PFSK-1 (cell line): ENCODE results near the gene WNK2.

Source experiments
- POLR2AphosphoS5 ChIP-seq: IDR thresholded peaks from 2 replicates; pipeline ENCODE4 v1.6.1; 2012; ENCODE audit warnings: low read depth, mild to moderate bottlenecking, control low read depth, low read length, moderate library complexity
- REST ChIP-seq, 2 experiments: IDR thresholded peaks; 2 replicates each; pipeline versions ENCODE4 v1.6.1 to v1.8.0; 2011 to 2012; ENCODE audit warnings: low read depth in 2 of 2, low read length in 2 of 2, control low read depth in 1 of 2, inconsistent platforms in 1 of 2, mild to moderate bottlenecking in 1 of 2, moderate library complexity in 1 of 2; ENCODE audit not compliant: insufficient read depth in 1 of 2
- TAF1 ChIP-seq: IDR thresholded peaks from 2 replicates; pipeline ENCODE4 v1.6.1; 2012; ENCODE audit warnings: low read length, control low read depth, borderline replicate concordance; ENCODE audit not compliant: insufficient read depth

DNA sequence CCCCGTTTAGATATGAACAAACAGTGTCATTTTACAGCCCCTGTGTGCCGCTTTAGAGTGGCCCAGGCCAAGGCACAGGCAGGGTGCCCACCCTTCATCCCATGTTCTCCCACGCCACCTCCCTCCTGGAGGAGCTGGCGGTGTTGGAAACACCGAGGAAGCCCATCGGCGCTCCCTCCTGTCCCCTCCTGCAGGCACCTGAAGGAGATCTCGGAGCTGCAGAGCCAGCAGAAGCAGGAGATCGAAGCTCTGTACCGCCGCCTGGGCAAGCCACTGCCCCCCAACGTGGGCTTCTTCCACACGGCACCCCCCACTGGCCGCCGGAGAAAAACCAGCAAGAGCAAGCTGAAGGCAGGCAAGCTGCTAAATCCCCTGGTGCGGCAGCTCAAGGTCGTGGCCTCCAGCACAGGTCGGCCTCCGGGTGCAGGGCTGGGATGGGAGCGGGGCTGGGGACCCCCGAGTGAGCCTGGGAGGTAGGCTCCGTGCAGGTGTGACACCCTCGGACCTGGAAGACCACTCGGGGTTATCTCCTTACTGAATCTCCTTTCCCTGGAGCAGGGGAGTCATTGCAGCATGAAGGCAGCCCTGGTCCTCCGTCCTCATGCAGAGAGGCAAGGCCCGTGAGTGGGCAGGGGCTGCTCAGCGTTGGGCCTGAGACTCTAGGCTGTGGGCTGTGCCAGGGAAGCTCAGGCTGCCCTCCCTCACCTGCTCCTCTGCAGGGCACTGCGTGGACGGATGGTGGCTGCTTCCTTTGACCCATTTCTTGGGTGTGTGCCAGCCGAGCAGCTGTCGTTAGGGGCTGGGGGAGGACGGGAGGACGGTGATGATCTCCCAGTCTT, 113.9 kb downstream of the WNK2 start:
- TF ChIP-seq REST (IDR thresholded peaks at IDR 0.05; ENCODE audit: insufficient read depth in 1 of 2, low read depth in 2 of 2, low read length in 2 of 2) (no peak), POLR2AphosphoS5 (no peak), TAF1 (no peak)
